ENCODE measurements around the gene PDE5A.

Gene PDE5A

GRCh38 chr4:119624356-119624755 lies 4.2 kb downstream of the PDE5A start:
- peak overlapping the region; percentile 85 for H3K4me3 ChIP-seq (ENCODE audit: low read depth, low read length)
- DNase-seq (ENCODE audit: low read depth): no peak
- in situ Hi-C loops (cut with HindIII; ENCODE audit: low sequenced_read_pairs): loop anchor here (5.0 to 25.0 kb wide), 2 partner anchors 82 to 413 kb away; no protein-coding TSS in a partner anchor
- no peak for TF ChIP-seq CTCF (IDR thresholded peaks at IDR 0.05; ENCODE audit: low read depth, low read length, missing control alignments)

GRCh38 chr4:119623025-119623424 lies 5.6 kb downstream of the PDE5A start:
- DNase-seq (ENCODE audit: low read depth): peak; percentile 42
- in situ Hi-C loops (cut with HindIII; ENCODE audit: low sequenced_read_pairs): loop anchor here (5.0 to 25.0 kb wide), 2 partner anchors 81 to 414 kb away; no protein-coding TSS in a partner anchor
- H3K4me3 ChIP-seq (ENCODE audit: low read depth, low read length): no peak overlapping the region
- TF ChIP-seq CTCF (IDR thresholded peaks at IDR 0.05; ENCODE audit: low read depth, low read length, missing control alignments): no peak

GRCh38 chr4:119615068-119615719 lies 13.4 kb downstream of the PDE5A start:
- TF ChIP-seq CTCF (IDR thresholded peaks at IDR 0.05; ENCODE audit: low read depth, low read length, missing control alignments): no peak
- no peak overlapping the region for H3K4me3 ChIP-seq (ENCODE audit: low read depth, low read length)
- in situ Hi-C loops (cut with HindIII; ENCODE audit: low sequenced_read_pairs): loop anchor here (25.0 kb wide), 1 partner anchor 422 kb away; no protein-coding TSS in a partner anchor
- no peak for DNase-seq (ENCODE audit: low read depth)

DNA sequence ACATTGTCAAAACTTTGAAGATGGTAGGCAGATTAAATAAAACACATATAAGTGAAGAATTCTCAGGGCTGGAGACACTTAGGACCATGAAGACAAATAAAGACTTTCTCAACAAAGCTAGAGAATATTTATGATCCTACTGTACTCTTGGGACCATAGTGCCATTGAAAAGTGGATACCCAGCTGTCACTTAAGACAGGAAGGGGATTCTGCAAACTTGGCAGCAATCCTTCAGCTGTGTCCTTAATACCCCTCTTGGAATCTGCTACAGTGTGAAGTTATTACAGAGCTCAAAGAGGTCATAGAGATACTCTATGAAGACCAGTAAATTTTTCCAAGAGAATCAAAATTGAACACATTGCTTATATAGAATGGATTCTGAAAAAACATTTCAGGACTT lies 24.3 kb downstream of the PDE5A start:
- no peak overlapping the region for H3K4me3 ChIP-seq (ENCODE audit: low read depth, low read length)
- in situ Hi-C loops (cut with HindIII; ENCODE audit: low sequenced_read_pairs): loop anchor here (25.0 kb wide), 1 partner anchor 433 kb away; no protein-coding TSS in a partner anchor
- no peak for DNase-seq (ENCODE audit: low read depth)
- no peak for TF ChIP-seq CTCF (IDR thresholded peaks at IDR 0.05; ENCODE audit: low read depth, low read length, missing control alignments)

DNA sequence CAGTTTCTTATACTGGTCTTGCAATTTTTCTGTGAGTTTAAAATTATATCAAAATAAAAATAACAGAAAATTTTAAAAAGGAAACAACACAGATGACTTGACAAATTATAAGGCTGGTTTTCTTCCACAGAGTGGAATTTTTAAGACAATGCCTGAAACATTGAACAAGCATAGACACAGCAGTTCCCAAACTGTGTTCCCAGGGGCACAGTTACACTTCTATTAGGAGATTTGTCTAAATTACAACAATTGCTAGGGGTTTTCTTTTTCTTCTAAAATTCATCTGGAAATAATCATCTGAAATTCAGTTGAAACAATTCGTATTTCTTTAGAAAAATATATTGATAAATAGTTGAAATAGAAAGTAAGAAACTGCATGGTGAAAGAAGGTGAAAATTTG lies 26.2 kb downstream of the PDE5A start:
- no peak for TF ChIP-seq CTCF (IDR thresholded peaks at IDR 0.05; ENCODE audit: low read depth, low read length, missing control alignments)
- DNase-seq (ENCODE audit: low read depth): no peak
- no peak overlapping the region for H3K4me3 ChIP-seq (ENCODE audit: low read depth, low read length)
- in situ Hi-C loops (cut with HindIII; ENCODE audit: low sequenced_read_pairs): loop anchor here (25.0 kb wide), 1 partner anchor 435 kb away; no protein-coding TSS in a partner anchor

GRCh38 chr4:119598521-119598920 lies 30.1 kb downstream of the PDE5A start:
- no peak for TF ChIP-seq CTCF (IDR thresholded peaks at IDR 0.05; ENCODE audit: low read depth, low read length, missing control alignments)
- no peak overlapping the region for H3K4me3 ChIP-seq (ENCODE audit: low read depth, low read length)
- DNase-seq (ENCODE audit: low read depth): no peak
- in situ Hi-C loops (cut with HindIII; ENCODE audit: low sequenced_read_pairs): no loop called here
